HL-60/S4 treated with retinoic acid at 250 ng/mL for 4 days and 3 days (cell line): Measurements from ENCODE around the gene ANGPT4.

Experiments used
- in situ Hi-C: fragments of 300-500 bp; cut with MboI; formaldehyde crosslinking; loops from 2 replicates; pipeline ENCODE4 v1.7.0; 2022; ENCODE audit warnings: low sequenced_read_pairs

ANGPT4 gene

DNA sequence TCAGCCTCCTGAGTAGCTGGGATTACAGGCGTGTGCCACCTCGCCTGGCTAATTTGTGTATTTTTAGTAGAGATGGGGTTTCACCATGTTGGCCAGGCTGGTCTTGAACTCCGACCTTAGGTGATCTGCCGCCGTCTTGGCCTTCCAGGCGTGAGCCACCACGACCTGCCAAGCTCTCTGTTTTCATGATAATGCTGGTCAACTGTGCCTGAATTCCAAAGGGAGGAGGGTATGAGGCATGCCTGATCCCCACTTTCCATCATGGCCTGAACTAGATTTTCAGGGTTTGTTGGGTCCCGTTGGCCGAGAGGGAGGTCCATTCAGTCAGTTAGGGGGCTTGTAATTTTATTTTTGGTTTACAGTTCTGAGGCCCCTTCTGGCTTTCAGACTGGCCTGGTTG is 28.0 kb upstream of the ANGPT4 start:
- in situ Hi-C loops = no loop called here

DNA sequence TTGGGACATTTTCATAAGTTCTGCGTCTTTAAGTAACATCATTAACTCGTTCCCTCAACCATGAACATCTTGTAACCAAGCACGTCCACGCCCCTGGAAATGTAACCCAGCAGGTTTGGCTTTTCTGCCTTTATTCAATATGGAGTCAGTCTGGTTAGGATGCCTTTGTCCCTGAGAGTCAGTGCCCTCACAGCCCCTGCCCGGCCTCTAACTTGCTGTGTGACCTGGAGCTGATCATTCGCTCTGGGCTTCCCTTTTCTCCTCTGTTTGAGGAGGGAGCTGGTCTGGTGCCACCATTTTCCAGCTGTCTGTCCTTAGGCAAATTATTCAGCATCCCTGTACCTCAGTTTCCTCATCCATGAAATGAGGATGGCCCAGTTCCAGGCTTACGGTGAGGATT is 26.5 kb upstream of the ANGPT4 start:
- in situ Hi-C loops = no loop called here

DNA sequence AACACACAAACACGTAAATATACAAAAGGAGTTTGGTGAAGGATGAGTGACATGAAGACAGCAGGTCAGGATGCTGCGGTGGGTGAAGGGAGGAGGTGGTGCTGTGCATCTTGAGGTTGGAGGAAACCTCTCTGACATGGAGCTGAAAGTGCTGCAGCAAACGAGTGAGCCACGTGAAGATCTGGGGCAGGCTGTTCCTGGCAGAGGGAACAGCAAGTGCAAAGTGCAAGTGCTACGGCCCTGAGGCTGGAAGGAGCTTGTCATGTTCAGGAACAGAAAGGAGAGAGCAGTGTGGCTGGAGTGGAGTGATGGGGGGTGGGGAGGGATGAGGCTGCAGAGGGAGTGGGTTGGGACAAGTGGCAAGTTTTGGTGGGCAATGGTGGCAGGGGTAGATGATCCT is 24.8 kb upstream of the ANGPT4 start:
- in situ Hi-C loops = no loop called here

DNA sequence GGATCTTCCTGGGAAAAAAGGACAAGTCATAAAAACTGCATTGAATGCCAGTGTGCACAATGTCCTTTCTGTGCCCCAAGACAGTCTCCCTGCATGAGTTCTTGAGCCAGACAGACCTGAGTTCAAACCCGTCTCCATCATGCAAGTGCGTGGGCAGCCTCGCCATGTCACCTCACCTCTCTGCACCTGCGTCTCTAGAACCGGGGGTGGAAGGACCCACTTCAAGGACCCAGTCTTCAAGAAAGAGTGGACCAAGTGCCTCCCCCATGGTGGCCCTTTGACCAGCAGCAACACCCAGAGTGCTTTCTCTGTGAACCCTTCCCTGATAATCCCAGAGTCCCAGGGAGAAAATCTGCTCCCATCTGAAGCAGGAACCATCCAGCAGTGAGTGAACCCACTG is 23.5 kb upstream of the ANGPT4 start:
- in situ Hi-C loops = no loop called here

DNA sequence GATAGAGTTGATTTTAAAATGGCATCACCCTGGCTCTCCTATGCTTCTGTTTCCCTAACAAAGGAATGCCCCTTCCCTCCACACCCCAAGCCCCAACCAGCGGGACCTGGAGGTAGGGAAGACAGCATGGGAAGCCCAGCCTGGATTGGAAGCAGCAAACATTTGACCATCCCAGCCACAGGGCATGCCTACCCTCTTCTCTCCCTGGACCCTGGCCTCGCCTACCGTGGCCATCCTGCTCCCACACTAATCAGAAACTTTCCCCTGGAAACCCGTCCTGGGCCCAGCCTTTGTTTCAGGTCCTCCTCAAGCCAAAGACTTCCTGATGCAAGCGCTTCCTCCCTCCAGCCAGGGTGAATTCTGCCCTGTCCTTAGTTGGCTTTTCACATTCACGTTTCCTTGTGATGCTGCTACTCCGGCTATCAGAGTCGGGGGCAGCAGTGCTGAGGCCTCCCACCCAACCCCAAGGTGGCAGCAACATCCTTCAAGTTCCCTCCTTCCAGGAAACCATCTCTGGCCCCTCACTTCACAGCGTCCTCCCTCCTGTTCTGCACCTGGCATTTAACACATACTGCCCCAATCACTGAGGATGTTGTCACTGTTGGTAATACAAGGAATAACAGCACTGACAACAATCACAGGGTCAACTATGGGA is 18.2 kb upstream of the ANGPT4 start:
- in situ Hi-C loops = no loop called here

DNA sequence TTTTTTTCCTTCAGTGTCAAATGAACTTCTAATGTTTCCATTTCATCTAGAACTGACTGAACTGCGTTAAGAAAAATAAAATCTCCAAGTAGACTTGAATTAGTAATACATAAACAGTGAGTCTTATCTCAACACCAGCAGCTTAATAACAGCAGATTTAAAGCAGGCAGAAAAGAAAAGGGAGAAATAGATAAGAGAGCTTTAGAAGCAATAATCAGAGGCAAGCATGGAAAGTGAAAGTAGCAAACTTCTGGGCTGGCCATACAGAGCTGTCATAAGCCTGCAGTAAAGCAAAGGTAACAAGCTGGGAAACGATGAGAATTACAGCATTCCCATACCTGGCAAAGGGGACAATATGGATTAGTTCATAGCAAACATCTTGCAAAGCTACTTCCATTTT is 16.9 kb upstream of the ANGPT4 start:
- in situ Hi-C loops = no loop called here

DNA sequence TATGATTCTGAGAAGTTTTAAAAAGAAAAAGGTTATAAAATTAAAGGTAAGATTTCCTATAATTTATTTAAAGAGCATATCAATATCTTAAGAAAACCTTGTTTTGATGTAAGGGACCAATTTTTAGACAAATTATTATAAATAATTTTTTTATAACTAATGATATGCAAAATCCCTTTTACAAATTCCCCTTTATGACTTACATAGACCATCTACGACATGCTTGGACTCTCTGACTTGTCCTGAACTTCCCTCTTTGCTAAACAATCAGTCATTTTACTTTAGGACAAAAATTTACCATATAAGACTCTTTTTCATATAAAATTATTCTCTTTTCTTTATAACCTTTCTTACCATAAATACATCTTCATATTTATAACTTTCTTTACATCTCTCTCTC is 15.3 kb upstream of the ANGPT4 start:
- in situ Hi-C loops = no loop called here

DNA sequence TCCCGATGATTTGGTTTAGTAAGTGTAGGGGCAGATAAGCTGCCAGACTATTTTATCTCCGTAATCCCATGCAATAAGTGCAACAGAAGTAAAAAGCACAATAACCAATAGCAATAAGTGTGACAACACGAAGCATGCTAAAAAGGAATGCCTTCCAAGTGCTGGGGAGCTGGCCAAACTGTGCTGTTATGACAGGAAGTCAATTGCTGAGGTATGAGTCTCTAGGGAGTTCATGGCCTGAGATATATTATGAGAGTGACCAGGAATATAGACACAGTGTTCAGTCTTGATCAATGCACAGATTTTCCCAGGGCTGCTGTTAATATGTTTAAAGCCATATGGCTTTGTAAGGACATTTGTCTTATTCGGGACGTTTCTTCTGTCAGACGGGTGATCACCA is 10.5 kb upstream of the ANGPT4 start:
- in situ Hi-C loops = no loop called here

DNA sequence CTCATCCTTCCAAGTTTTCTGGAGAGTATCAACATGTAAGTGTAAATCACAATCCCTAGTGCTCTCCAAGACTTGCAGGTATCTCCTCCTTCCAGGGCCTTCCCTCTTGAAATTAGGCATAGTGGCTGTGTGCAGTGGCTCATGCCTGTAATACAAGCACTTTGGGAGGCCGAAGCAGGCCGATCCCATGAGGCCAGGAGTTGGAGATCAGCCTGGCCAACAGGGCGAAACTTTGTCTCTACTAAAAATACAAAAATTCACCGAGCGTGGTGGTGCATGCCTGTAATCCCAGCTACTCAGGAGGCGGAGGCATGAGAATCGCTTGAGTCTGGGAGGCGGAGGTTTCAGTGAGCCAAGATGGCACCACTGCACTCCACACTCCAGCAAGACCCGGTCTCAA is 9.4 kb upstream of the ANGPT4 start:
- in situ Hi-C loops = no loop called here

DNA sequence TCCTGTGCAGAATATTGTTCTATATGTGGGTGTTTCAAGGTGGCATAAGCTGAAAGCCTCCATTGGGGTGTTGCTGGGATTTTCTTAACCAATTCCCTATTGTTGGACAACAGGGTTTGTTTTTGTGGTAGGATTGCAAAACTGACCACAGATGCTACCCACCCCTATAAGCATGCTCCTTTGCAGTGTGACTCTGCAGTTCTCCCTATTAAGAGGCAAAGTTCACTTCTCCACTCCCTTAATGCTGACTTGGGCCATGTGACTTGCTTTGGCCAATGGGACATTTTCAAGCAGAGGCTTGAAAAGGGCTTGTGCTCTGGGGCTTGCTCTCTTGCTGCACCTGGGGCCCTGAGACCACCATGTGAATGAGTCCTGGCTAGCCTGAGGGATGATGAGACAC is 8.5 kb upstream of the ANGPT4 start:
- in situ Hi-C loops = no loop called here

DNA sequence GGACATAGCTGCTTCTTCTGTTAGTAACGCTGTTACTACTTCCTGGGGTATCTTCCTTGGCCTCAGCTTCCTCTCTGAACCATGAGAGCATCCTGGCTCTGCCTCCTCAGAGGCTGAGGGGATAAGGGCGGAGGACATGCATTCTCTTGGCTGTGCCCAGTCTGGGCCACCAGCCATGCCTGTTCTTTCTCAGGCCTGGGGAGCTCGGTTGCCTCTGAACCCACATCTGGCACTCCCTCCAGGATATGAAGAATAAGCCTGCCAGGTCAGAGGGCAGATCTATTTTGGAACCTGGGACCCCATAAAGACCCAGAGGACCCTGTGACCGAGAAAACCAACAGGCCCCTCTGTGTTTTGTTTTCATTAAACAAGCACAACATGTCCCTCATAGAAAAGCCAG is 6.6 kb upstream of the ANGPT4 start:
- in situ Hi-C loops = no loop called here

DNA sequence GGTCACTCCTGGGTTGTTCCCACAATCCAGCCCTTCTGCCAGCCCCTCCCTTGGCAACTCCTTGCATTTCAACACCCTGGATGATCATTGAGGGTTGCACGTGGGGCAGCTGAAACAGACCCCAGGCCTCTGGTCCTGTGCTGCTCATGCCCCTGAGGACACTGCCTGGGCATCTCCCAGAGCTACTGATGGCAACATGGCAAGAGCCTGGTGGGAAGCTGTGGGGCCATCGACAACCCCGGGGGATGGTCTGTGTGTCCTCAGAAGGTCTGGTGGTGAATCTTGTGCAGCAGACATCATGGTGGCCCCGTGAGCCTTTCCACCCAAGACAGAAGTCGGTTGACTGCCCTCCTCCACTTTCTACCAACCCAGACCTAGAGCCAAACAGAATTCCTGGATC is 4.9 kb upstream of the ANGPT4 start:
- in situ Hi-C loops = no loop called here

DNA sequence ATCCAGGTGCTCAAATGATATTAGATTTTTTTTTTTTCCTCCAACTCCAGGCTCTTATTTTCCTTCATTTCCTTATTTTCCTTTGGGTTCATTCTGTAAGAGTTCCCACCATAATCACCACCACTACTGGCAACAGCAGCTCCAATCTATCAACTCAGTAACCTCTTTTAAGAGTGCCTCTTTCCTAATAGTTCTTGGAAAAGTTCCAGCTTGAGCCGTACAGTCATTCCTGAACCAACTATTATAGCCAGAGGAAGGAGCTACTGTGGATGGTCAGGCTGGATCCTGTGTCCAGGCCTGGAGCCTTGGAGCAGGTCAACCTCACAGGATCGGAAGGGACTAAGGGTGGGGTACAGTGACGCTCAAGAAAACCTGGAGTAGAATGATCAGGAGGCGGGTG is 4.2 kb upstream of the ANGPT4 start:
- in situ Hi-C loops = no loop called here

DNA sequence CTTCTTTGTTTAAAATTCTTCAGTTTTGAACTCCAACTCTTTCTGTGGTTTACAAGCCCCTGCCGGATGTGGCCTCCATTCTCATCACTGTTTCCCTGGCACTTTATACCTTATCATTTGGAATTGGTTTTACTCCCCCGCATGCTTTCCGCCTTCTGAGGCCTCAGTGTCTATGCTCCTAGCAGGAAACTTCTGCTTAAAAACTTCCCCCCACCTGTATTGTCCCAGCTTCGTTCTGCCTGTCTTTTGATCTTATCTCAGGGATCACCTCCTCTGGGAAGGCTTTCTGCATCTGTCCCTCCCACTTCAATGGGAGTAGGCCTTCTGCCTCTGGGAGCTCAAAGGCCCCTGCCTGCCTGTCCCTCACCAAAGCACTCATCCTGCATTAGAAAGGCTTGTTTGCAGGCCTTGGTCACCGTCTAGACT is 3.4 kb upstream of the ANGPT4 start:
- in situ Hi-C loops = no loop called here

DNA sequence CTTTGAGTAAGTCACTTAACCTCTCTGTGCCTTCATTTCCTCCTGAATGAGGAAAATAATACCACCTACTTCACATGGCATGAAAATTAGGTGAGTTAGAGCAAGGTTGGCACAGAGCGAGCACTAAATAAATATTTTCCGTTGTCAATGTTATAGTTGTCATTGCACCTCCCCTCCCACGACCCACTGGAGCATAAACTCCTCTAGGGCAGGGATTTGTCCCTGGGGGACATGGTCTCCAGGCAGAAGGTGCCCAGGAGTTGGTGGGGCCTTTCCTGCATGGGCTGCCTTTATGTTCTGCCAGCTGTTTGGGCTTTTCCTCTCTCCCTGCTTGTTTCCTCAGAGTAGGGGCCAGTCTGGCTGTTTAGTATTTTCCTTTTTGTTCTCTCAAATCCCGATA is 1.3 kb upstream of the ANGPT4 start:
- in situ Hi-C loops = no loop called here

DNA sequence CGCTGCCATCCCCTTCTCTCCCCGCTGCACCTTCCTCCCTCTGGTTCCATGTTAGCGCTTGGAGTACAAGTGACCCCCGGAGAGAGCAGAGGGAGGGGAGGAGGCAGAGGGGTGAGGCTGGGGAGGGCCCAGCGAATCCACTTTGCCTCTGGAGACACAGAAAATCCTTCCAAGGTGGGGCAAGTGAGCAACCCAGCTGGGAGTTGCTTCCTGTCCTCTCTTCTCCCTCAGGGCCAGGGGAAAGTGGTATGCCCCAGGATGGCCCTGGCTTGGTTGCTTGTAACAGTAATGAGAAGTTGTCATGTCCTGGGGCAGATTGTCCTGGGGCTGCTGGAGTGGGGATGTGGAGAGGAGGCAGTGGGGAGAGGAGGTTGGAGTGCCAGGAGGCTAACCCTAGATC is 691 bp upstream of the ANGPT4 start:
- in situ Hi-C loops = no loop called here

DNA sequence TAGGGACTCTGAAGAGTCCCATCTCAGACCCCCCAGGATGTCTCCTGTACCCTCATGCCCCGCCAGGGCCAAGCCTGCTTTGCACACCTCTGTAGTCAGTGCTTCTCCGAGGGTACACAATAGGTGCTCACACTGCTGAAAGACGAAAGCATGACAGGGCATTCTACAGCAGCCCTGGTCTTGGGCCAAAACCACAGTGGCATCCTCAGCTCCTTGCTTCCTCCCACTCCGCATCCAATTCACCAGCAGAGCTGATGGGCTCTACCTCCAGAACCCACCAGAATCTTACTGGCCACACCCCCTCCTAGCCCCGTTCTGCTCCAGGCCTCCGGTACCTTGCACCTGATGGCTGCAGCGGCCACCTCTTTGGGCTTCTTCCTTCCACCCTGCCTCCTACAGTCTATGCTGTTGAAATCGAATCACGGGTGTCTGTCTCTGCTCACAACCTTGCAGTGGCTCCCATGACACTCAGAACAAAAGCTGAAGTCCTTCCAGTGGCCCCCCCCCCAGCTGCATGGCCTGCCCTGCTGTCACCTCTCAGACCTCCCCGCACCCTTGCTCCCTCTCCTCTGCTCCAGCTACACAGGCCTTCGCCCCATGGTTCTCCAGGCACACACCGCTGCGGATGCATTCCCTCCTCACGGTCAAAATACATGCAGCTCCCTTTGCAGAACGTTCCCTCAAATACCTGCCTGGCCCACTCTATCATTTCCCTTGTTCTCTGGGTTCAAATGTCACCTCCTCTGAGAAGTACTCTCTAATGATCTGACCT is 1.2 kb downstream of the ANGPT4 start:
- in situ Hi-C loops = no loop called here

DNA sequence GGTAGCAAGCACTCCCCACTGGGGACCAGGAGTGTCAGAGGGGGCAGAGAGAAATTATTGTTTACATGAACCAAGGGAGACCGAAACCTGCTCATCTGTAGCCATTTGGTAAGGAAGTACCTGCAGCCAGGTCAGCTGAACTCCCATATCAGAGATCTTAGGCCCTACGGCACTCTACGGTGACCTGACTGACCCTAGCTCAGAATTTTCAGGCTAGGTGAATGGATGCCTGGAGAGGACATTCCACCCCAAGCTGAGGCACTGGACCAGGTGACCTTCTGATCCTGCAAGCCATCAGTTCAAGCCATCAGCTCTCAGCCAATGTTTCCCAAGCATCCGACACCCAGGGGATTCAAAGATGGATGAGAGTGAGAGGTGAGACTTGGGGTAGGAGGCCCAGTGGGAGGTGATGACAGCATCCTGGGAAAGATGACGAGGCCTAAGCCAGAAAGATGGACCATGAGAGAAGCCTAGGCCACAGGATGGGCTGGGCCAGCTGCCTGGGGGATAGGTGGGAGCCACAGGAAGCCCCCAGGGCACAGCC is 2.8 kb downstream of the ANGPT4 start:
- in situ Hi-C loops = no loop called here

DNA sequence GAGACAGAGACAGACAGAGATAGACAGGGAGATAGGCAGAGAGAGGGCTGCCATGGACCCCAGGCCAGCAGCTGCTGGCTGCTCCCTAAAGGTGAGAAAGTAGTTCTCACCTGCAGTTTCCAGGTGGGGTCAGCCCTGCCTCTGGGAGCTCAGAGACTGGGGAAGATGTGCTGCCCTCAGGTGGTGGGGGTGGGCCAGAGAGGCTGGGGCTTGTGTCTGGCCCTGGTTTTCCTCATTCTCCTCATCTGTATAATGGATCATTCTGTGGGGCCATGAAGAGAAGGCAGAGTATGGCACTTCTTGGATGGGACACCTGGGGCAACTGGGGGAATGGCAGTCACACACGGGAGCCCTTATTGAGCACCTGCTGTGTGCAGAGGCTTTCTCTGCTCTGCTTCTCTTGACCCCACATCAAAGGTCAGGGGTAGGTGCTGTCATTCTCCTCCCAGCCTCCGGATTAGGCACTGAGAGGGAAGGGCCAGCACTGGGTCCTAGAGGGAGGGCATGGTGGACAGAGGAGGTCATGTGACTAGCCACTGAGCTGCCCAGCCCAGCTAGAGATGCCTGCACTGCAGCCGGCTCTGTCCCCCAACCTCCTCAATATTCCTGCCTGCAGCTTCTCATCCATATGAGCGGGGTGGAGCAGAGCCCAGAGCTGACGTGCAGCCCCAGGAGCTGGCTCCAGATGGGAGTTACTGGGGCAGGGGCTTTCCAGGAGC is 4.1 kb downstream of the ANGPT4 start:
- in situ Hi-C loops = no loop called here

DNA sequence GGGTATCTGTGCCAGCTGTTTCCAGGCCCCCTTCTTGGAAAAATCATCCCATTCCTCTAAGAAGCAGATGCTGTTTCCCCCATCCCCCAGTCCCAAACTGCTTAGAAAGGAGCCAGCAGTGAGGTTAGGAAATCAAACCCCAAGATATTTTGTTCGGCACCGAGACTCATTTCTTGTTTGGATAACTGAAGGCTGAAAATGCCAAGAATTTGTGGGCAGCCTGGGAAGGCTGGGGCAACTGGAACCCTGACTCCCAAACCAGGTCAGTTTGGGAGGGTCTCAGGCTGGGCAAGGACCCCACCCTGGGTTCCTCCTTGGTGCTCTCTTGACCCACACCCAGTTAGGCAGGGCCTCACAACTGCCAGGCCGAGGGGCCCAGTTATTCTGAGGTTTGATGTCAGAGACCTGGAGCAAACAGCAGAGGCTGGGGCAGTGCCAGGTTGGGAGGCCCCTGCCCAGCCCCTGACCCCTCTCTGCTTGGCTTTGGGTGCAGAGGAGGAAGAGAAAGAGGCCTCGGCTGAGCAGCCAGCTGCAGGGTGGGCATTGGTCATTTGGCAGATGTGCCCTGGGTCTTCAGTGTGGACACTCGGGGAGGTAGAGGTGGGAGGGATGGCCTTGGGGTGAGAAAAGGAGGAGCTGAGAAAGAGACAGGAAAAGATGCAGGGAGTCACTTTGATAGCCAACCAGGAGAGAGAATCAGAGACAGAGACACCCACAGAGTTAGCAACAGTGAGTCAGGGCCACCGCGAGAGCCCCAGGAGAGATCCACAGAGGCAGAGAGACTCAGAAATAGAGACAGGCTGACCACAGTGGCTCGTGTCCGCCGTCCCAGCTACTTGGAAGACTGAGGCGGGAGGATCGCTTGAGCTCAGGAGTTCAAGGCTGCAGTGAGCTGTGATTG is 5.0 kb downstream of the ANGPT4 start:
- in situ Hi-C loops = no loop called here
